Measurements from ENCODE around the gene ACADSB. TPM values are rescaled to one million over a fixed set of nuclear protein-coding genes. Genes with fewer than 3 reads are reported as not detected.

Gene ACADSB
- total and polyA plus RNA-seq, 2 donors from 2014 or later = 26.6 to 48.5 TPM

DNA sequence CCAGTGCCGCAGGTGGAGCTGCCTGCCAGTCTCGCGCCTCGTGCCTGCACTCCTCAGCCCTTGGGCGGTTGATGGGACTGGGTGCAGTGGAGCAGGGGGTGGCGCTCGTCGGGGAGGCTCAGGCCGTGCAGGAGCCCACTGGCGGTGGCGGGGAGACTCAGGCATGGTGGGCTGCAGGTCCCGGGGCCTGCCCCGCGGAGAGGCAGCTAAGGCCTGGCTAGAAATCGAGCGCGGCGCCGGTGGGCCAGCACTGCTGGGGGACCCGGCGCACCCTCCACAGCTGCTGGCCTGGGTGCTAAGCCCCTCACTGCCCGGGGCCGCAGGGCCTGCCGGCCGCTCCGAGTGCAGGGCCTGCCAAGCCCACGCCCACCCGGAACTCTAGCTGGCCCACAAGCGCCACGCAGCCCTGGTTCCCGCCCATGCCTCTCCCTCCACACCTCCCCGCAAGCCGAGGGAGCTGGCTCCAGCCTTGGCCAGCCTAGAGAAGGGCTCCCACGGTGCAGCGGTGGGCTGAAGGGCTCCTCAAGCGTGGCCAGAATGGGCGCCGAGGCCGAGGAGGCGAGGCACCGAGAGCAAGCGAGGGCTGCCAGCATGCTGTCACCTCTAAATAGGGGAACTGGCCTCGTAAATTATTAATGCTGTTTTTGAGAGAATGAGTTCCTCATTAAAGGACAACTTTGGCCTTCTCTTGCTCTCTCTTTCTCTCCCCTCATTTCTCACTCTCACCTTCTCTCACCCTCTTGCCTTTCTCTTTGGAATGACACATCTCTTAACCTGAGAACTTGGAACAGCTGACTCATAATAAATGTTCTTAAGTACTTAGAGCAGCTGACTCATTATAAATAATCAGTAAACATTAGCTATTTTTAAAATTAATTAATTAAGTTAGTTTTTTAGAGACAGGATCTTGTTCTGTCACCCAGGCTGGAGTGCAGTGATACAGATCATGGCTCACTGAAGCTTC, 4.9 kb downstream of the ACADSB start:
- intact Hi-C loops (cut with DNase I) = no loop called here
- H3K36me3 ChIP-seq (ENCODE audit: control insufficient read depth in 2 of 3, insufficient read depth in 3 of 3, low read length in 3 of 3) = no peaks in the 10 kb centered on the region
- H3K4me1 ChIP-seq (ENCODE audit: control insufficient read depth in 2 of 3, insufficient read depth in 2 of 3, low read depth in 1 of 3, low read length in 3 of 3) = no peaks in the 10 kb centered on the region
- no peak overlapping the region for H3K4me3 ChIP-seq (ENCODE audit: low read length in 3 of 3)
- H3K9ac ChIP-seq (ENCODE audit: low read length in 3 of 3) = no peak overlapping the region
- no peak for DNase-seq
- no peak for TF ChIP-seq CTCF (IDR thresholded peaks at IDR 0.05; ENCODE audit: borderline replicate concordance, extremely low read depth, insufficient read depth)
- H3K27ac ChIP-seq (ENCODE audit: low read depth in 2 of 2, low read length in 2 of 2) = no peak overlapping the region
- no peak for FAIRE-seq
- no peaks in the 10 kb centered on the region for H3K9me3 ChIP-seq (ENCODE audit: control insufficient read depth in 2 of 3, insufficient read depth in 1 of 3, low read length in 3 of 3)
- no peaks in the 10 kb centered on the region for H3K27me3 ChIP-seq (ENCODE audit: control insufficient read depth, insufficient read depth, low read length)

GRCh38 chr10:123014772-123015171, 6.0 kb downstream of the ACADSB start:
- Histone ChIP-seq H3K4me1 (ENCODE audit: control insufficient read depth in 2 of 3, insufficient read depth in 2 of 3, low read depth in 1 of 3, low read length in 3 of 3) (no peaks in the 10 kb centered on the region), H3K4me3 (ENCODE audit: low read length in 3 of 3) (no peak overlapping the region), H3K27ac (ENCODE audit: low read depth in 2 of 2, low read length in 2 of 2) (no peak overlapping the region), H3K36me3 (ENCODE audit: control insufficient read depth in 2 of 3, insufficient read depth in 3 of 3, low read length in 3 of 3) (no peaks in the 10 kb centered on the region), H3K27me3 (ENCODE audit: control insufficient read depth, insufficient read depth, low read length) (no peaks in the 10 kb centered on the region), H3K9me3 (ENCODE audit: control insufficient read depth in 2 of 3, insufficient read depth in 1 of 3, low read length in 3 of 3) (no peaks in the 10 kb centered on the region), H3K9ac (ENCODE audit: low read length in 3 of 3) (no peak overlapping the region)
- no peak for TF ChIP-seq CTCF (IDR thresholded peaks at IDR 0.05; ENCODE audit: borderline replicate concordance, extremely low read depth, insufficient read depth)
- intact Hi-C loops (cut with DNase I) = no loop called here
- FAIRE-seq = no peak
- no peak for DNase-seq

DNA sequence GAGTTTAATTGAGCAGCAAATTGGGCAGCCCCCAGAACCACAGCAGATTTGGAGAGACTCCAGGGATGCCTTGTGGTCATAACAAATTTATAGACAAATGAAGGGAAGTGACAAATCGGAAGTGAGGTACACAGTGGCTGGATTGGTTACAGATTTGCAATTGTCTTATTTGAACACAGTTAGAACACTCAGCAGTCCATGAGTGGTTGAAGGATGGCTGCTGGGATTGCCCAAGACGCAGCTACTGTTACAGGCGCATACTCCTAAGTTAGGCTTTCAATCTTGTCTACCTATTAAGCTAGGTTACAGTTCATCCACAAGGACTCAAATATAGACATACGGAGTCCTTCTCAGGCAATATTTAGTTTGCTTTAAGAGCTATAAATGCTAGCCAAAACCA, 7.4 kb downstream of the ACADSB start:
- no peak for DNase-seq
- Histone ChIP-seq H3K9me3 (ENCODE audit: control insufficient read depth in 2 of 3, insufficient read depth in 1 of 3, low read length in 3 of 3) (no peaks in the 10 kb centered on the region), H3K27me3 (ENCODE audit: control insufficient read depth, insufficient read depth, low read length) (no peaks in the 10 kb centered on the region), H3K27ac (ENCODE audit: low read depth in 2 of 2, low read length in 2 of 2) (no peak overlapping the region), H3K4me1 (ENCODE audit: control insufficient read depth in 2 of 3, insufficient read depth in 2 of 3, low read depth in 1 of 3, low read length in 3 of 3) (no peaks in the 10 kb centered on the region), H3K4me3 (ENCODE audit: low read length in 3 of 3) (no peak overlapping the region), H3K9ac (ENCODE audit: low read length in 3 of 3) (no peak overlapping the region), H3K36me3 (ENCODE audit: control insufficient read depth in 2 of 3, insufficient read depth in 3 of 3, low read length in 3 of 3) (no peaks in the 10 kb centered on the region)
- FAIRE-seq = no peak
- intact Hi-C loops (cut with DNase I) = no loop called here
- TF ChIP-seq CTCF (IDR thresholded peaks at IDR 0.05; ENCODE audit: borderline replicate concordance, extremely low read depth, insufficient read depth) = no peak
